SIG-M5 treated with dmso at 0.1 percent for 504 hours (cell line): Measurements from ENCODE around the gene PTPRE.

Experiments
- DNase-seq: peaks from one replicate; lab custom pipeline; 2025; ENCODE audit not compliant: unreplicated experiment; lab: John Stamatoyannopoulos, UW

Gene PTPRE

GRCh38 chr10:127882391-127882790 lies 24.5 kb upstream of the PTPRE start:
- no peak for DNase-seq

DNA sequence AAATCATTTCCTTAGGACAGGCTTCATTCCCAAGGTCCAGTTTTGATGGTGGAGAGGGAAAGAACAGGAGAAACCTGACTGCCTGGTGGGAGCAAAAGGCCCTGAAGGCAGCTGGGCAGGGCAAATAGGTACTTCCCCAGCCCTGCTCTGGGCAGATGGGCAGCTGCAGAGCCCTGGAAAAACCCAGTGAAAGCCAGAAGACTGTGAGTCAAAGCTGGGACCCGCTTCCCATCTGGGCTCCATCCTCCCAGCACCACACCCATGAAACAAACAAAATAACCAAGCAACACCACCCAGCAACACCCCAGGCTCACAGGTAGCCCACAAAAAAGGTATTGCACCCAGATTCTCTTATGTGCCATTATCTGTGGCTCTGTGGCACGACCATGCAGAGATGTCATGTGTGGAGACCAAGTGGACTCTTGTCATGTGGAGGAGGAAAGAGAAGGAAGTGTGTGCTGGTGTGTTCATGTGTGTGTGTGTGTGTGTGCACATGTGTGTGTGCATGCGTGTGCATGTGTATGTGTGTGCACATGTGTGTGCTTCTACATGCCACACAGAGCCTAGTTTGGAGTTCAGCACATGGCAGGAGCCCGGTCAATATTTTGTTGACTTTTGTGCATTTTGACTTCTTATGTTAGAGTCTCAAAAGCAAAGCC lies 24.0 kb upstream of the PTPRE start:
- no peak for DNase-seq

- no peak for DNase-seq
Observed at GRCh38 chr10:127883516-127883915, 23.4 kb upstream of the PTPRE start.

DNA sequence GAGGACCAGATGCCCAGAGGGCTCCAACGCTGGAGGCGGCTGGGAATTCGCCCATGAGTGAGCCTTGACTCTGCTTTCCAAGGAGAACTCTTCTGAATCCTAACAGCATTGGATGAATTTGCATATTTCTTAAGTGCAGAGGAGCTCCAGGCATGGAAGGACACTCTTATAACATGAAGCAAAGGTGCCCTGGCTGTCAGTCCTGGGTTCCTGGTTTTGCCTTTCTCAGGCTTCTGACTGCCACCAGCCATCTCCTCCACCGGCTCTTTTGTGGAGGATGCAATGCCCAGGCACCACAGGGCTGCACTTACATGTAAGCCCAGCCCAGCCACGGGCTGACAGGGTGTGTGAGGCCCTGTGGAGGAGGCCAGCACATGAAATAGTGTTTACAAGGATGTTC lies 22.4 kb upstream of the PTPRE start:
- DNase-seq = no peak

DNA sequence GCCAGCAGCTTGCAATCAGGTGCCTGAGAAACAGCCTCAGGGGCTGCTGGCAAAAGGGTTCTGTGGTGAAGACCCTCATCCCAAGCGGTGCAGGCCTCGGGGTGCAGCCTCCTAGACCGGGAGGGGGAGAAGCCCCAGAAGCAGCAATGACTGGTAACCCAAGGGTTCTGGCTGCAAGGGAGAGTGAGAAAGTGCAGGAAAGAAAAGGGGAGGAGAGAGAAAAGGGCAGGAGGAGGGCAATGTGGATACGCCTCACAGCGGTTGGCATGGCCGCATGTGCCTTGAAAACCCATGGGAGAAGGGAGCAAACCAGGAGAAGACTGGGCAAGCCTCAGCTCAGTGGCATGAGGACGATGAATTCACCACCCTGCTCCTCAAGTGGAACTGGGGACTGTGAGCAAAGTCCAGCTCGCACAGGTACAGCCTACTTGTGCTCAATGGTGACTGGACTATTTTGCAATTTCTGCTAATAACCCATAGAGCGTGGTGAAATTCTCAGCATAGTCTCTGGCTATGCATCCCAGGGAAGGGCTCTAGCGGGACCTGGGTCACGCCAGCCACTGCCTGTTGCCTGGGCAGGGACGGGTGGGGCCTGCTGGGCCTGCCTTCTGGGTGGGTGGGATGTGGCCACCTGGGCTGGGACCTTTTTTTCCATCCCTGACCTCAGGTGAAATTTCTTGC lies 20.4 kb upstream of the PTPRE start:
- no peak for DNase-seq

DNA sequence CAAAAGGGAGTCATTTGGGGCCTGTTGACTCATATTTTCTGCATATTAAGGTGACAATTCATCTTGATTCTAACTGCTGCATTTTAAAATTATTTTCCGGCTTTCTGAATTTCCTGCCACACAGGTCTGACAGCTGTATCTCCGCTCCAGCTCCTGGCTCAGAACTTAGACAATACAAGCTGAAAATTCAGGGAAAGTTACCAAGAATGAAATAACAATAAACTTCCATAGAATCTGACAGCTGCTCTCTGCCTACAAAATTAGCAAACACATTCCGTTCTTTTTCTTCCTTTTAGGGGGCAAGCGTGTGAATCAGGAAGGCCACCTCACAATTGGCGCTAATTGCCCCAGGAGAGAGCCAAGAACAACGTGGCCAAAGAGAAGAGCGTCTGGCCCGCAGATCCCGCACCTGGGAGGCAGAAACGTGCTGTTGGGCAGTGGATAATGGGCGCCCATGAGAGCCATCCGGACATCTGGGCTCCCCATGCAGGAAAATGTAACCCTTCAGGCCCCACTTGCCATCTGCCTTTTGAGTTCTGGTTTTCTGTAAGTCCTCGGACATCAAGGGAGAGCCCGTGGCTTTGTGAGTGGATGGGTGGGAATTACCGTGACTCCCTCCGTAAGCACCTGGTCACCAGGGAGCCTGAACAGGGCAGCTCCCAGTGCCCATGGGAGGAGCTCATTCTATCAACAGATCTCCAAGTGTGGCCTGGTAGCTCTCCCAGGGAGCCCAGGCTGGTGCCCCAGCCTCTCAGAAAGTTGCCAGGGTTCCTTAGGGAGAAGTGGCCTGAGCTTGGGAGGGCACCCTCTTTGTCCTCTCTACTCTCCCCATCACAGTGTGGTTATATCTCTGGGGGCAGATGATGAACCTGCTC lies 19.1 kb upstream of the PTPRE start:
- DNase-seq = no peak

DNA sequence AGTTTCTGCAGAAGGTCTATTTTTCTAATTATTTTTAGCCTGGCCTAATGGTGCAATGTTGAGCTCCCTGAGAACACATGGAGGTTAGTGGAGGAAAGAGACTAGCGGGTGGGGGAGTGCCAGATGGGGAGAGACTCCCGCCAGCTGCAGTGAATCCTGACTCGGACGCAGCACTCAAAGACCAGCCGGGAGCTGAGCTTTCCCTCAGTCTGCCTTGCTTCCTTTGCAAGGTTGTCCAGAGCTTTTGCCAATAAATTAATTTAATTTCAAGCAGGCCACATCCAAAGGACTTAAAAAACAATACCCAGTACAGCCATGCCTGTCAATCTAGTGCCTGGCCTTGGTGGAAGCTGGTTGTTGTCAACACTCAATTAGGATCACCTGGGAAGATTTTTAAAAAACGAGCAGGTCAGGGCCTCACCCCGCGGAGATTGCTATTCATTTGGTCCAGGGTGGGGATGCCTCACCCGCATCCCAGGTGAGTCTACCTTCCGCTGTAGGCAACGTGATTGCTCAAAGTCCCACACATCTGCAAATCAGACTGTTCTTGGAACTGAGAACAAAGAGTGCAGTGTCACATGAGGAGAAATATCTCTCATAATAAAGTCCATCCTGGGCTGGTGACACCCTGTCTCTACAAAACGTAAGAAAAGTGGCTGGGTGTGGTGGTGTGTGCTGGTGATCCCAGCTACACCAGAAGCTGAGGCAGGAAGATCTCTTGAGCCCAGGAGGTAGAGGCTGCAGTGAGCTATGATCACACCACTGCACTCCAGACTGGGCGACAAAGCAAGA lies 18.2 kb upstream of the PTPRE start:
- DNase-seq = no peak

GRCh38 chr10:127889605-127890195 lies 17.2 kb upstream of the PTPRE start:
- DNase-seq = no peak

GRCh38 chr10:127890216-127890615 lies 16.7 kb upstream of the PTPRE start:
- DNase-seq = no peak

DNA sequence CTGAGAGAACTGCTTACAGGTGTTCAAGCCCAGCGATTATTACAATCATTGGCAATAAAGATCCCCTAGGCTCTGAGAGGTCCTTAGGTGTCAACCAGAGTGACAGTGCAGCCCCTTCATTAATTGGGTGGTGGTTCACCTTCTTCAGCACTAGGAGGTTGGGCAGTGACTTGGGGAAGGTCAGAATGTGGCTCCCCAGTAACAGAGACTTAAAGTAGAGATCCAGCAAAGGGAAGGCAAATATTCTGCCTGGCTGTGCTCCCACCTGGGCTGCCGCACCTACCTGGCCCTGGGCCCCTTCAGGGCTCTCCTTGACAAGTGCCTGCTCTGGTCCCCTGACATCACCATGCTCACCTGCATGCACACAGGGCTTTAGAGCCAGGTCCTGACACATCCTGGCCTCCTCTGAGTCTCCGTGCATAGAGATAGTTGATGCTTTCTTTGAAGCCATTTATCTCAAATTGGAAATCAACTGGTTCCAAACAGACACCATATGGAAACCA lies 16.0 kb upstream of the PTPRE start:
- DNase-seq = no peak

DNA sequence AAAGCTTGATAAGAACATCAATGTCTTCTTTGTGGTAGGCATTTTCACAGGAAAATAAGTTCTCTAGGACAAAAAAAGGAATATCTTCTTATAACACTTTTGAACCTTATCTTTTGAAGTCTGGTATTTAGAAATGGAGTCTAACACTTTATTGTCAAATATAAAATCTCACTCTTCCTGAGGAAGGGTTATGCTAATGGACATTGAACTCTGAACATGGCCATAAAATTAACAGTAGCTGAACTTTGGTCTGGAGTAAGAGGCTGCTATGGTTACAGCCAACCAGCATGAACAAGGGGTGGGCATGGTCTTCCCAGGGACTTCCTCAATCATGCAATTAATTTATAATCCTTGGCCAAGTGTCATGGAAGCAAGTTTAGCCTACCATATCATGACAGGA lies 14.2 kb upstream of the PTPRE start, which contains the start of gene CLRN3:
CLRN3 (minus strand) TSS at position 199 of the 400 bp plus-strand sequence; CDS start at position 42, 157 bp downstream.
- no peak for DNase-seq

GRCh38 chr10:127894146-127894545 lies 12.8 kb upstream of the PTPRE start:
- DNase-seq = no peak

GRCh38 chr10:127896590-127896989 lies 10.3 kb upstream of the PTPRE start:
- DNase-seq = no peak

GRCh38 chr10:127897177-127897576 lies 9.7 kb upstream of the PTPRE start:
- DNase-seq = no peak

- peak; percentile 51 for DNase-seq
Observed at GRCh38 chr10:127899766-127900387, 7.0 kb upstream of the PTPRE start.

- DNase-seq = no peak
Observed at GRCh38 chr10:127903789-127904188, 3.1 kb upstream of the PTPRE start.

- no peak for DNase-seq
Observed at GRCh38 chr10:127904311-127905000, 2.4 kb upstream of the PTPRE start.

DNA sequence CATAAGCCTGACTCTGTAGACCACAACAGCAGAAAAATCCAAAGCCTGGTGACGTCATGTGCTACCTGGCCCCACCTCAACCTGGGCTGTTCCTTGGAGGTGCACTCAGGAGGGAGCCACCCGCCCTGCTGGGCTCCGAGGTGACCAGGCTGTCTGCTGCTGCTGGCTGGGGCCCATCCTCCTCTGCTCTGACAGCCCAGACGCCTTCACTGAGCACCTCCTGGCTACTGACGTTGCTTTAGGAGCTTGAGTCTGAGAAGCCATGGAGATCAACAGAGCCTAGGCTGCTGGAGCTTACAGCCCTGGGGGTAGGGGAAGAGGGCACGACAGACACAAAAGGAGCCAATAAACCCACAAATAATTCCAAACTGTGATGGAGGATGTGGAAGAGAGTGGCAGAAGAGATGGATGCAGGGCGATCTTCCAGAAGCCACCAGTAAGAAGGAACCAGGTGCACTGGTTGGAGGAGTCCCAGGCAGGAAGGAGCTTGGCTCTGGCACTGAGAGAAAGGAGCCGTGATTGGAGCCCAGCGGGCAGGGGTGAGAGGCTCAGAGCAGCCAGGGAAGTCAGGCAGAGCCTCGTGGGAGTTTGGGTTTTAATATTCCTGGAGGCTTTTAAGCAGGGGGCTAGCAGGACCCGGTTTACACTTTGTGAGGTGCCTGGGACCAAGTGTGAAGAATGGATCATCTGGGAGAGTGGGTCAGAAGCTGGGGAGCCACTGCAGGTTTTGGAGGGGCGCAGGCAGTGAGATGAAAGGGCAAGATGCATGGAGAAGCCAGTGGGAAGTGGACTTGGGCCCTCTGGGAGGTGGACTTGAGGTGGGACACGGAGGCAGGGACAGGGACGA lies 1.7 kb upstream of the PTPRE start:
- DNase-seq = no peak
